ENCODE results near the gene SERPINB4.

DNA sequence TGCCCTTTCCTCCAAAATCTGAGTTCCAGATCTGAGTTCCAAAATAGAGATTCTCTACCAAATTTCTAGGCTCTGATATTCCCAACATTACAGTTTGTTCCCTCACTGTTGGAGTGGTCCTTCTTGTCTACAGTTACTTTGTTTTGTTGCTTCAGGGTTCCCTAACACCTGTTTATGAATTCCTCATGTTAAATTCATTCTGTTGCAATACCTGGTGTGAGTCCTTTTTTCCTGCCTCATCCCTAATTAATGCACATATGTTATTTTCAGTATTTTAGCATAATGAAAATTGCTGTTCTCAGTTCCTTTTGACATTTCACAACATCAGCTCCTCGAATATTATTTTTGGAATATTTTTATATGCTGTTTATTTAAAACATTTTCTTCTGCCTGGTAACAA is 40.7 kb downstream of the SERPINB4 start:
- TF ChIP-seq, protein P1, sequence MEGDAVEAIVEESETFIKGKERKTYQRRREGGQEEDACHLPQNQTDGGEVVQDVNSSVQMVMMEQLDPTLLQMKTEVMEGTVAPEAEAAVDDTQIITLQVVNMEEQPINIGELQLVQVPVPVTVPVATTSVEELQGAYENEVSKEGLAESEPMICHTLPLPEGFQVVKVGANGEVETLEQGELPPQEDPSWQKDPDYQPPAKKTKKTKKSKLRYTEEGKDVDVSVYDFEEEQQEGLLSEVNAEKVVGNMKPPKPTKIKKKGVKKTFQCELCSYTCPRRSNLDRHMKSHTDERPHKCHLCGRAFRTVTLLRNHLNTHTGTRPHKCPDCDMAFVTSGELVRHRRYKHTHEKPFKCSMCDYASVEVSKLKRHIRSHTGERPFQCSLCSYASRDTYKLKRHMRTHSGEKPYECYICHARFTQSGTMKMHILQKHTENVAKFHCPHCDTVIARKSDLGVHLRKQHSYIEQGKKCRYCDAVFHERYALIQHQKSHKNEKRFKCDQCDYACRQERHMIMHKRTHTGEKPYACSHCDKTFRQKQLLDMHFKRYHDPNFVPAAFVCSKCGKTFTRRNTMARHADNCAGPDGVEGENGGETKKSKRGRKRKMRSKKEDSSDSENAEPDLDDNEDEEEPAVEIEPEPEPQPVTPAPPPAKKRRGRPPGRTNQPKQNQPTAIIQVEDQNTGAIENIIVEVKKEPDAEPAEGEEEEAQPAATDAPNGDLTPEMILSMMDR (IDR thresholded peaks at IDR 0.05; ENCODE audit: poor library complexity), result no peak
- TF ChIP-seq EZH2 (IDR thresholded peaks at IDR 0.05; ENCODE audit: borderline replicate concordance), result no peak
